ENCODE measurements around the gene FOXG1.

The FOXG1 gene

DNA sequence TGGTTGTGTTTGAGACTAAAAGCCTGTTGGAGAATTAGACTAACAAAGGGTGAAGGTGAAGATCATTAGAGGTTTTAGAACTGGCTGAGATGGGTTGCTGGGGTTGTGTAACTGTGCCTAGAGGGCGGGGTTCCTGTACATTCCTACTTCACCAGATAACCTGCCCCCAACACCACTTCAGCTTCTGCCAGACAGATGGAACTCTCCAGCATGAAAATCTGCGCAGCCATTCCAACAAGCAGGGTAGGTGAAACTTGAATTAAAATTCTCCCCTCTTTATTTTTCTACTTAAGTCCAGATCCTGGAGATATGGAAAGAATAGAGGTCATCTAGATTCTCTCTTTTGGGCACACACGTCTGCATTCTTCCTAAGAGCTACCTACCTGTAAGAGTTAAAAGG, 6.0 kb downstream of the FOXG1 start:
- H3K4me3 ChIP-seq (ENCODE audit: low read depth, low read length), result no peak overlapping the region
- TF ChIP-seq, protein P1, sequence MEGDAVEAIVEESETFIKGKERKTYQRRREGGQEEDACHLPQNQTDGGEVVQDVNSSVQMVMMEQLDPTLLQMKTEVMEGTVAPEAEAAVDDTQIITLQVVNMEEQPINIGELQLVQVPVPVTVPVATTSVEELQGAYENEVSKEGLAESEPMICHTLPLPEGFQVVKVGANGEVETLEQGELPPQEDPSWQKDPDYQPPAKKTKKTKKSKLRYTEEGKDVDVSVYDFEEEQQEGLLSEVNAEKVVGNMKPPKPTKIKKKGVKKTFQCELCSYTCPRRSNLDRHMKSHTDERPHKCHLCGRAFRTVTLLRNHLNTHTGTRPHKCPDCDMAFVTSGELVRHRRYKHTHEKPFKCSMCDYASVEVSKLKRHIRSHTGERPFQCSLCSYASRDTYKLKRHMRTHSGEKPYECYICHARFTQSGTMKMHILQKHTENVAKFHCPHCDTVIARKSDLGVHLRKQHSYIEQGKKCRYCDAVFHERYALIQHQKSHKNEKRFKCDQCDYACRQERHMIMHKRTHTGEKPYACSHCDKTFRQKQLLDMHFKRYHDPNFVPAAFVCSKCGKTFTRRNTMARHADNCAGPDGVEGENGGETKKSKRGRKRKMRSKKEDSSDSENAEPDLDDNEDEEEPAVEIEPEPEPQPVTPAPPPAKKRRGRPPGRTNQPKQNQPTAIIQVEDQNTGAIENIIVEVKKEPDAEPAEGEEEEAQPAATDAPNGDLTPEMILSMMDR (IDR thresholded peaks at IDR 0.05; ENCODE audit: low read depth, low read length), result no peak

DNA sequence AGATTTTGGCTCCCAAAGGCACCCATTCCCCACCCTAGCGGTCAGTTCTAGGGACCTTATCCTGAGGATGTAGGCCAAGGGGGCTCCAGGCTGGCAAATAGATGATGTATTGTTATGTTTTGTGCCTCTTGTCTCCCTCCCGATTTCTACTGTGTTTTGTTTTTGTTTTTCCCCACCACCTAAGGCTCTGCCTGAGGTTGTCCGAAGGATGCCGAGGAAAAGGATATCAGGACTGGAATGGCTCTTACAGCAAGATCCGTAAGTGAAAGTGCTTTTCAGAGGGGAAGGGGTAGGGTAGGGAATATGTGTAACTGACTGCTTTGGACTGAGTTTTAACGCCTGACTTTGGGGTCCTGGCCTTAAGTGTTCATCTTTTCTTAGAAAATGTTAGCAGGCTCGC, 6.6 kb downstream of the FOXG1 start:
- peak overlapping the region; percentile 24; the same call in 1 of the 2 replicates for H3K4me3 ChIP-seq (ENCODE audit: low read depth, low read length)

DNA sequence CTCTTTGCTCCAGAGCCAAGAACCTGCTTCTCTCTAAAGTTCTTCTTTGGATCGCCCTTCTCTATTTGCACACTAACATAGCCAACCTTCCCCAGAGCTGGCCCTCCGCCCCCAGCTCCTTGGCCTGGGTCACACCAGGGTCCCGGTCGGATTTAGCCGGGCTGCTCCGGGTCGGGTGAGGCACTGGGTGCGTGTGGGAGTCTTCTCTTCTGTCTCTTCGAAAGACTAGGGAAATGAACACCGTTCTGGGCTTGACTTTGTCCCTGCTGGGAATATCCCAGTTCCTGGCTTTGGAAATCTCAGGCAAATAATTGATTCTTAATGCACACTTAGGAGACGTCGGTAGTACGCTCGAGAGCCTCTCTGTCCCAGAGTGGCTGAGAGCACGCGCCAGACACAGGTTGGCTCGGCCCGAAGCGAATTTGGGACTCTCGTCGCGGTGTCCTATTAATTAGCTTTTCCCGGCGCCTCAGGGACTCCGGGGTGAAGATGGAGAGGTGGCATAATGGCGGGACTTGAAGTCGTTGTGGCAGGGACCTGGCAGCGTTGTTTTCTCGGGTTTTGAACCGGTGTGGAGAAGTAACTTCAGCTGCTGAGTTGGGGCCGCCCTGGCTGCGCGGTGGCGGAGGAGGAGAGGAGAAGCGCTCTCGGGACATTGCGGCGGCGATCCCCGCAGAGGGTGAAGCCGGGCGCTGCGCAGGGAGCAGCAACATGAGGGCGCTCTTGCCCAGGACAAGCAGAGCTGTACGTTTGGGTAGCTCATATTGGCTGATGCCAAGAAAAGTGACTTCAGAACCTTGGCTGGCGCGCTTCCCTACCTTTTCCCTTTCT, 7.5 kb downstream of the FOXG1 start:
- TF ChIP-seq, protein P1 (IDR thresholded peaks at IDR 0.05; ENCODE audit: low read depth, low read length), result peak; percentile 40
- H3K4me3 ChIP-seq (ENCODE audit: low read depth, low read length), result peak overlapping the region; percentile 31; the same call in 1 of the 2 replicates

More for the DNA sequence above, 6.6 kb downstream of the FOXG1 start:
- TF ChIP-seq, protein P1 (IDR thresholded peaks at IDR 0.05; ENCODE audit: low read depth, low read length), result no peak

DNA sequence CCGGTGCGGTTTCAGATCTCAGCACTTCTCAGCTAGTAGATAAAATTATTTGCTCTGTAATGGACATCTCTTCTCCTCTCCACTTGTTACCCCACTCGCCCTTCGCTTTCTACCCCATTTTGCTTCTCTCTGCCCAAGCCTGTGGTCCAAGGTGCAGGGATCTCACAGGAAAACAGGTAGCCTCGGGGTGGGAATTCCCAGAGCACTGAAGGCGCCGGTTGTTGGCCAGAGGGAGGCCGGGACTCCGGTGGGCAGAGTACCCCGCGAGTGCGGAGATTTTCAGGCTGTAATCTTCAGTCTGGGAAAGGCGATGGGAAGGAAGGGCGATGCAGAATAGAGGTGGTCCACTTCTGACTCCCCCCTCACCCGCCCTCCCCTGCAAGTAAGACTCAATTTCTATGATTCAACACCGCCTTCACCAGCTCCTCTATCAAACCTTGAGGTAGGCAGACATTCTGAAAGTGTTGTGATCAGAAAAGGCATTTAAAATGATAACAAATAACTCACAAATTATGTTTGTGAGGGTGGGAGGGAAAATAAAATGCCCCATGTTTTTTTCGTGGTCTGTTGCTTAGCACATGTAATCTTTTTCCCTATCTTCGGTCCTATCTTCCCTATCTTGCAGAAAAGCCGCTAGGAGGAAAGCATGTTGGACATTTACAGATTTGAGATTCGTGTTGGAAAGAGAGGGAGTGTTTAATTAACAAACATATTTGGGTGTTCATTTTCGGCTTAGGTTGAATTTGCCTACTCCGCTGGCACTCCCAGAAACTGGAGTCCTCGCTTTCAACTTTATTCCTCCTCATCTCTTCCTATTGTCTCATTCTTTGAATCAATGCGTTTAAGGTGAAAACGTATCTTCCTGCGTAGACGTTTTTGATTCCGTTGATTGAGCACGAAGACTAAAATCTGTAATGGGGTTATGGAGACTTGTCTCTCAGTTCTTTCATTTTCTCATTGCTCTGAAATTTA, 8.5 kb downstream of the FOXG1 start:
- TF ChIP-seq, protein P1 (IDR thresholded peaks at IDR 0.05; ENCODE audit: low read depth, low read length), result no peak
- peak overlapping the region; percentile 6; the same call in 1 of the 2 replicates for H3K4me3 ChIP-seq (ENCODE audit: low read depth, low read length)

DNA sequence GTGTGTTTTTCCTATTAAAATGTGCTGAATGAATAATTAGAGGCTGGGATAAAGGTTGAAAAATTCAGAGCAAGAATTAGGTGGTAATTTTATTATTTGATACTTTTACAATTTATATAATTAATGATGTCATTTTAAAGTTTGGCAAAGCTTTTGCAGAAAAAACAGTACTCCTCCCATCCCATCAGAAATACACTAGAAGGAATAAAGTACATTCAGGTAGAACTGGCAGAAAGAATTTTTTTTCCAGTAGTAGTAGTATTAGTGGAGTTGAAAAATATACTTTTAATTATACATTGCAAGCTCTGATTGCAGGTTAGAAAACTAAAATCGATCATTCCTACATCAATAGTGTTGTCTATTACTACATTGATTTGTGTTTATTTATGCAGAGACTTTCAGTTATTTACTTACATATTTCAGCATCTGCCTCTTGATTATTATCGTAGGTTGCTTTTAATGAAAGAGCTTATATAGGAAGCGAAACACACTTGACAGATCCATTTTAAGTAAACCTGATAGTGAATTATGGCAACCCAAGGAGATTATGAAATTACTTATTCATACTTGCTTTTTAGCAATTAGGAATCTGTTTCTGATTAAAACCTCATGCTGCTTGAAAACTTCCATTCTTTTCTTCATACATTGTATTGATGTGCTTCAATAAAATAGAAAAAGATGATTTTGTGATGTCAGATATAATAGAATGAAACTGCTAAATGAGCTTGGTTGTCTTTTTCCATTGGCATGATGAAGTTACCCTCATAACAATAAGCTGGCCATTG, 10.1 kb downstream of the FOXG1 start:
- H3K4me3 ChIP-seq (ENCODE audit: low read depth, low read length), result no peak overlapping the region
- TF ChIP-seq, protein P1 (IDR thresholded peaks at IDR 0.05; ENCODE audit: low read depth, low read length), result no peak

DNA sequence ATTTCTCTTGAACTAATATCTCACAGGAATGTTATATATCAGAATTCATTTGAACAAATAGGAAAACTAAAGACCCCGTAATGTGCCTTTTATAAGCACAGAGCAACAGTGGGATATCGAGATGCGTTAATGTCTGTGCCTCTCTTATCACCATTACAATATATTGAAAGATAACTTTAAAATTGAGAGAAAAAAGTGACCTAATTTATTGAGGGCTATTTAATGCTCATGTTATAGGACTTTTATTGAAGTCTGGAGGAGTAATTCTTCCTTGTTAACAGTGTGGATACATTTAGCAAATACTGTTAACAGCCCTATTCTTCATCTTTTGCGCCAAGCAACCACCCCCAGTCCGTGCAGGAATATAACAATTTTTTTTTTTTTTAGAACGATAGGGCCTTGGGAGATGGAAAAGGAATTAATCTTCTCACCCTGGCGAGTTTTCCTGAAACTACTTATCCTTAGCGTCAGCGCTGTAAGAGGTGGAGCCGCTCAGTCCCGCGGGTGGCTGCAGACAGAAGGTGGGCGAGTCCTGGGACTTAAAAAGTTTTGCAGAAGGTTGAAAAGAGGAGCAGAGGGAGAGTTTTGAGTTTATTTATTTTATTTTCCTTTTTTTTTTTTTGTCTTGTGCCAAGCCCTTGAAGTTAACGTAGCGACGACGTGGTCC, 11.0 kb downstream of the FOXG1 start:
- no peak overlapping the region for H3K4me3 ChIP-seq (ENCODE audit: low read depth, low read length)

More for the DNA sequence above, 11.0 kb downstream of the FOXG1 start:
- TF ChIP-seq, protein P1 (IDR thresholded peaks at IDR 0.05; ENCODE audit: low read depth, low read length), result no peak
